Loucy (cell line): ENCODE results near the gene MAP1S.

ENCODE experiments used
- CTCF ChIP-seq: fragments of 200-600 bp; sonication (generic); conservative IDR thresholded peaks from 2 replicates; pipeline ENCODE4 v1.5.1; 2014; ENCODE audit warnings: mild to moderate bottlenecking, antibody characterized with exemption, low read length
- EZH2phosphoT487 ChIP-seq: fragments of 200-600 bp; IDR thresholded peaks from 2 replicates; pipeline ENCODE4 v1.6.1; 2018; ENCODE audit warnings: antibody characterized with exemption, mild to moderate bottlenecking, moderate library complexity, borderline replicate concordance

DNA sequence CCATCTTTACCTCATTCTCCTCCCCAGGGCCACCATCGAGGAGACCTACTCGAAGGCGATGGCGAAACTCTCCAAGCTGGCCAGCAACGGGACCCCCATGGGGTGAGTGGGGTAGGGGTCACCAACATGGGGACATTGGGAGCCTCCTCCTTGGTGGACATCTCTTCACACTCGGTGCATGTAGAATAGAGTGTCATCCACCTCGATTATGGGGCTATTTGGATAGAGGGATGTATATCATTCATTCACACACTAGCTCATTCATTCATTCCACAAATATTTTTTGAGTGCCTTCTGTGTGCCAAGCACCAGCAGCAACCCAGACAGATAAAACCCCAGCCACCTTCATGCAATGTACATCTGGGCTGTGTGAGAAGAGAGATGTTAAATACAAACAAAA, 45.1 kb downstream of the MAP1S start:
- TF ChIP-seq CTCF, result no peak
- no peak for TF ChIP-seq EZH2phosphoT487
